Hindlimb muscle (tissue), 1 donor: ENCODE results near the gene NELL2. TPM values are rescaled to one million over a fixed set of nuclear protein-coding genes. Genes with fewer than 3 reads are reported as not detected.
"Not testable (repeated sequence)": the region's sequence is repeated elsewhere in the genome, so short reads cannot be mapped to it uniquely, and the experiment has no call there.

Experiments
- DNase-seq: peaks from one replicate; pipeline ENCODE4 v3.0.0-alpha.2; 2013
- polyA plus RNA-seq: library from polyadenylated mRNA; unstranded; fragments of 120-200 nt; gene quantifications from one replicate; pipeline ENCODE4 v1.2.1, GENCODE V29; 2013; ENCODE audit not compliant: insufficient read length

The NELL2 gene
- polyA plus RNA-seq, 1 donor, result 0.25 TPM

GRCh38 chr12:44775901-44776300 lies 100.2 kb downstream of the NELL2 start:
- DNase-seq, result no peak

GRCh38 chr12:44774815-44775411 lies 101.2 kb downstream of the NELL2 start:
- DNase-seq, result no peak

GRCh38 chr12:44771485-44772021 lies 104.6 kb downstream of the NELL2 start:
- no peak for DNase-seq

DNA sequence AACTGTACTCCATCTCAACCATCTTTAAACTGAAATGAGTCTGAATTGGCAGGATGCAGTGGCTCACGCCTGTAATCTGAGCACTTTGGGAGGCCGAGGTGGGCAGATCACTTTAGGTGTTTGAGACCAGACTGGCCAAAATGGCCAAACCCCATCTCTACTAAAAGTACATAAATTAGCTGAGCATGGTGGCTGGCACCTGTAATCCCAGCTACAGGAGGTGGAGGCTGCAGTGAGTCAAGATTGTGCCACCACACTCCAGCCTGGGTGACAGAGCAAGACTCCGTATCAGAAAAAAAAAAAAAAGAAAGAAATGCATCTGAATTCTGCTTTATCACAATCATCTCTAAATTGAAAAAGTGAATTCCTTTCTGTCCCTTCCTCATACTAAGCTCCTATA lies 110.3 kb downstream of the NELL2 start:
- DNase-seq, result no peak

DNA sequence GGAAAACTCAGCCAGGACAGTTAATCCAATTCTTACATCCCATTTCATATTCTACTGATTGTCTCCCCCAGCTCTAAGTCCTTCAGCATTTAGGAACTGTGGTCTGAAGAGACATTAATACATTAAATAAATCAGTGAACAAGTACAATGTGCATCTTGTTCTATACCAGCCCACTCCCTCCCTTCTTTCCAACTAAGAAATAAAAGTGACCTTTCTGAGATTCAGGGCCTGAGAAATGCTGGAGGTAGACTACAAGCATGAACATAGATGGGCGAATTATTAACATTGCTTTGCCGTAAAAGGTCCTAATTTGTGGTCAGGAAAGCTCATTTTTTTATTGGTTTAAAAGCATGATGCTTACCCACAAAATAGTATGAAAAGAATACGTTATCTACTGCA lies 113.1 kb downstream of the NELL2 start:
- no peak for DNase-seq

- DNase-seq, result no peak
Observed at GRCh38 chr12:44759289-44759688, 116.8 kb downstream of the NELL2 start.

- DNase-seq, result no peak
Observed at GRCh38 chr12:44750468-44750867, 125.6 kb downstream of the NELL2 start.

GRCh38 chr12:44749566-44749965 lies 126.5 kb downstream of the NELL2 start:
- no peak for DNase-seq

DNA sequence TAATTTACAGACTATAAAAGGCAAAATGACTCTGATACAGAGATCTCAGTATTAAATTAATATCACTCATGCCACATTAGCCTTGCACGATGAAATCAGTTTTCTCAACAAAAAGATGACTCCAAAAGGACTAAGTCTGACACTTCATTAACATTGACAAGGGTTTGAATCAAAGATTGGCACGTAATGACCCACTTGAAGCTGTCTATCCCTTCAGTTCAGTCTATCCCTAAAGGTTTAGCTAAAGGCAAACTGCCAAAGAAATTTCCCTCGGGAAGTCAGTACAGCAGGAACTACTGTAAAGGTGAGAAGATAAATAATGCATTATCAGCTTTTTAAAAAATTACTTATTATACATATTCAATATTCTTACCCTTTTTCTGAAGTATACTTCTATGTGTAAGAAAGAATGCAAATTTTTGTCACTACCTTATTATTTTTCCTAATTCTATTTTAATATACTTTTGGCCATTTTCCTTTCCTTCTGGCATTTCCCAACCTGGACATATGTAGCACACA lies 127.1 kb downstream of the NELL2 start:
- DNase-seq, result no peak

GRCh38 chr12:44741292-44741980 lies 134.7 kb downstream of the NELL2 start:
- not testable (repeated sequence) for DNase-seq

DNA sequence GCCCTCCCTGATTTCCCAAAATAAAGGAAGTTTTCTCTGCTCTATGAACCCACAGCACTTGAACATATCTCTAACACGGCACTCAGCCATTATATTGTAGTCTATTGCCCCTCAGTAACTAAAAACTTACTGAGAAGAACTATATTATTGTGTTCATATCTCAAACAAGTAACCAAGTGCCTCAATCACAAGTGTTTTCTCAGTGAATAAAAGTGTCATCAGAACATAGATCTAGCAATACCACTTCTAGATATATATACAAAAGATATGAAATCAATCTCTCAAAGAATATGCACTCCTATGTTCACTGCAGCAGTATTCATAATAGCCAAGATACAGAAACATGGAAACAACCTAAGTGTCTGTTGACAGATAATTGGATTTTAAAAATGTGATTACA lies 138.1 kb downstream of the NELL2 start:
- no peak for DNase-seq

GRCh38 chr12:44728566-44728965 lies 147.5 kb downstream of the NELL2 start:
- no peak for DNase-seq

DNA sequence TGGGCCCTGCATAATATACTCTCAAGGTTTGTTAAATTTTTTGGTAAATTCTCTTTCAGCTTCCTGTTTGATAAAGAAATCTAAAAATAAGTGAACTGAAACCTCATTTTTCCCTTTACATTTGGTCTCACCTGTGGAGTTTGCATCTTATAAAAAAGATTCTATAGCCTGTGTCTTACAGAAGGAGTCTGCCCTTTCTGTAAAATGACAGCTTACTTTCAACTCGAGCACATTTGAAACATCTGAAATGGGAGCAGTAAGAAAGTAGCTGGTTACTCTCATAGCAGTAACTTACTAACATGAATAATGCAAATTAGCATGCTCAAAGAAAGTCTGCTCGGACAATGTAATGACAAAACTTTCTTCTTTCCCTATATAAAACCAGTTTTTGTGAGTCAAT lies 155.8 kb downstream of the NELL2 start:
- no peak for DNase-seq

- DNase-seq, result no peak
Observed at GRCh38 chr12:44717612-44718011, 158.5 kb downstream of the NELL2 start.

- no peak for DNase-seq
Observed at GRCh38 chr12:44716711-44717110, 159.4 kb downstream of the NELL2 start.

GRCh38 chr12:44711736-44712135 lies 164.4 kb downstream of the NELL2 start:
- no peak for DNase-seq

GRCh38 chr12:44709166-44709565 lies 166.9 kb downstream of the NELL2 start:
- no peak for DNase-seq

DNA sequence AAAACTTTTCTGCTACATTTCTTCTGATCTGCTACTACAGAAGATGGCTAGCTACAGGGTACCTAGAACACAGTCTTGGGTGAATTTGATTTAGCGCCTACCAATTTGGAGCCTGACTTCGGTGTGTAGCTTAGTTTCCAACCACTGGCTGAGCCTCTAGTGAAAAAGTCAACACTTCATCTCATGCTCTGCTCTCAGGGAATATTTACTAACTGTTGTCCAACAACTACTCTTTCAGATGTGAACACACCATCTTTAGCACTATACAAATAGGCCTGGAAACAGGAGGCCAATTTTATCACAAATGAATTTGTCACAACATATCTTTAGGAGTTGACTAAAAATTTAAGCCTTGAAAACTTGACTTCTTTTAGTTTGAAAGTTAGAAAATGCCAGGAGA lies 167.9 kb downstream of the NELL2 start:
- DNase-seq, result no peak

DNA sequence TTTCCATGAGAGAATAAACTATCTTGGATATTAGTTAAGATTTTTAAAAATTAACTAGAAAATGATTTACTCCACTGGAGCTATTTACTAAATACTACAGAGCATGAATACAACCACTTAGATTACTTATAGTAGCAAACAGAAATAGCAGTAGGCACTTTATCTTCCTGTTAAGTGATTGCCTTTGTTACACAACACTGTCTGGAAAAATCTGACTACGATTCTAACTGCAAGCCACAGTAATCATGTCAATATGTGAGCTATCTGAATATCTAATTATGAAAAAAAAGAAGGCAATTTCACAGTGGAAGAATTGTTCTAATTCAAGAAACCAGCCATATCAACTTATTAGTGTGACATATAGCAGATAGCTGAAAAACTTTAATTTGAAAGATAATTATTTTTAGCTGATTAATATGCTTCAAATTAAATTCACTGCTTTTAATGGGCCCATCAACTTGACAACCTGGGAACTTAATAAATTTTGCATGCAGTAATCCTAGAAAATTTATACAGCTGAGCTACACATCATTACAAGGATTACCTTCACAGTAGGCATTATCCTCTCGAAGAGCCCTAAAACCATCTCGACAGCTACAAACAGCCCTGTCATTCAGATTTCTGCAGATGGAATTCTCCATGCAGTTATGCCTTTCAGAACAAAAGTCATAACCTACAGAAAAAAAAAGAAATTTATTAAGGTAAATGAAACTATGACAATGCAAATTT lies 172.8 kb downstream of the NELL2 start:
- no peak for DNase-seq

DNA sequence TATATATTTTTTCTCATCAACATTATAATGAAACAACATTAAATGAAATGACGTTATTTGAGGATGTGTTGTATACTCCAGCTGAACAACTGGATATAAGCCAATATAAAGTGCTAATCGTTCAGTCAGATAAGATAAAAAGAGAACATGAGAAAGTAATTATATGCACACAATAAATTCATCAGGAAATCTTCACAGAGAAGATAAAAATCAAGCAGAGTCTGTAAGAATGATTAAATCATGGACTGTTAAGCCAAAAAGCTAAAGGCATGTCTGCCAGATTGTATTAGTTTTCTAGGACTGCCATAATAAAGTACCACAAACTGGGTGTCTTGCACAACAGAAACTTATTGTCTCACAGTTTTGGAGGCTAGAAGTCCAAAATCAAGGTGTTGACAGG lies 178.6 kb downstream of the NELL2 start:
- no peak for DNase-seq

DNA sequence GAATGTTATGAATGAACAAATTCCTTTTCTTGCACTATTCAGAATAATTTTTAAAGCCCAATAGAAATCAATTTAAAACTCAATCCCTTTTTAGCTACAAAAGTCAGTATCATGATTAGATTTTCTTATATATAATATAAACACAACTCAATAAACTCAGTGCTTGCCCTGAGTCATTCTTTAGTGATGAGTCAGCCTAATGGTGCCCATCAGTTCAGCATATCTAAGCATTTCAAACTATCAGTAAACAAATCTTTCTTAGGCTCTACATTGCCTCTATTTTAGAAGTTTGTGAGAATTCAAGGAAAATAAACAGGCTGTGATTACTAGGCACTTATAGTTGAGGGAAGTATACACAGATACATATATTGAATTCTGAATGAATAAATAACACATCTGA lies 179.6 kb downstream of the NELL2 start:
- DNase-seq, result no peak

GRCh38 chr12:44694017-44694416 lies 182.1 kb downstream of the NELL2 start:
- no peak for DNase-seq

- no peak for DNase-seq
Observed at GRCh38 chr12:44689587-44689986, 186.5 kb downstream of the NELL2 start.
